GM19240 (cell line): ENCODE results near the gene ANKLE1.
A peak's percentile ranks its signal among the peaks of the same experiment; 100 is the strongest.
"Not testable (repeated sequence)": the region's sequence is repeated elsewhere in the genome, so short reads cannot be mapped to it uniquely, and the experiment has no call there.

Experiments
- DNase-seq: peaks from one replicate; pipeline ENCODE4 v3.0.0; 2011; ENCODE audit warnings: low spot score; ENCODE audit not compliant: insufficient read length

Gene ANKLE1

GRCh38 chr19:17283504-17283996 is 1.8 kb downstream of the ANKLE1 start:
- no peak for DNase-seq

DNA sequence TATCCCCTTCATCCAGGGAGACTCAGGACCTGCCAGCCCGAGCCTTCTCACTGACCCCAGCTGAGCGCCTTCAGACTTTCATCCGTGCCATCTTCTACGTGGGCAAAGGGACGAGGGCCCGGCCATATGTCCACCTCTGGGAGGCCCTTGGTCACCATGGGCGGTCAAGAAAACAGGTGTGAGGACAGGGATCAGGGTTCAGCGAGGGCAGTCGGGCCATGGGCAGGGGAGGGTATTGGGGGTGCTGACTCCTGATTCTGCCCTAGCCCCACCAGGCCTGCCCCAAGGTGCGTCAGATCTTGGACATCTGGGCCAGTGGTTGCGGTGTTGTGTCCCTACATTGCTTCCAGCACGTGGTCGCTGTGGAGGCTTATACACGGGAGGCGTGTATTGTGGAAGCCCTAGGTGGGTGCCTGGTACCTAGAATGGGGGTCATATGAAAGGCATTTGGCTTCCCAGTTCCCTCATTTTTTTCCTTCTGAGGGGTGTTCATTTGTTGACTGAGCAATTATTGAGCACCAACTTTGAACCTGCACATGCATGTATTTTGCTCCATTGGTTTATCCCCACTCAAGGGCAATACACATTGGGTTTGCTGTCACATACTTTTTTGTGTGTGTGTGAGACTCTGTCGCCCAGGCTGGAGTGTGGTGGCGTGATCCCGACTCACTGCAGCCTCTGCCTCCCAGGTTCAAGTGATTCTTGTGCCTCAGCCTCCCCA is 3.9 kb downstream of the ANKLE1 start:
- DNase-seq: no peak

DNA sequence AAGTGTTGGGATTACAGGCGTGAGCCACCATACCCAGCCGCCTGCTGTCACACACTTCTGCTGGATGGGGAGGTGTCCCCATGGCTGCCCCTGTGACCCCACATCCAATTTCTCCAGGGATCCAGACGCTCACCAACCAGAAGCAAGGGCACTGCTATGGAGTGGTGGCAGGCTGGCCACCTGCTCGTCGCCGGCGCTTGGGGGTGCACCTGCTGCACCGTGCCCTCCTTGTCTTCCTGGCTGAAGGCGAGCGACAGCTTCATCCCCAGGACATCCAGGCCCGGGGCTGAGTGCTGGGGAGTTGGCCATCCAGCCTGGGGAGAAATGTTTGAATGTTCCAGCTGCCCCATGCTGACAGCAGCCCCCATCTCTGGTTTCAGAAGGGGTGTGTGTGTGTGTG is 4.6 kb downstream of the ANKLE1 start:
- no peak for DNase-seq

- no peak for DNase-seq
These were observed 5.1 kb downstream of the ANKLE1 start for GRCh38 chr19:17286752-17287151.

DNA sequence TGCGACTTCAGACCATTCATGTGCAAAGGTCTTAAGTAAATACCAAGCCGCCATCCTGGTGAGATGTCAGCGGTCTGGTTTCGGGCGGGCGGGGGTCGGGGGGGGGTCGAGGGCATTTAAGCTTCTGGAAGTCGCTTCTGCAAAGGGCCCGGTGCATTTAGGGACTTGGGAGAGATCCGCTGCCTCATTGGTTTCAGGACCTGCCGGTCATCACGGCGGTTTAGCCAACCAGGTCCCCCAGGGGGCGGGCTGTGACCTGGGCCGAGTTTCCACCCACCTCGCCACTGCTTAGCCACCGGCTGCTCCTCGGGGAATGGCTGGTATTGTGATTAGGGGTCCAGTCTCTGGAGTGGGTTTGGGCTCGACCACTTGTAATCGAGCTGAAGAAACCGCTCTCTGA is 7.8 kb downstream of the ANKLE1 start:
- DNase-seq: peak; percentile 82

- peak; percentile 95 for DNase-seq
These were observed 10.8 kb downstream of the ANKLE1 start for GRCh38 chr19:17292301-17293074.

- no peak for DNase-seq
These were observed 11.9 kb downstream of the ANKLE1 start for GRCh38 chr19:17293605-17294004.

DNA sequence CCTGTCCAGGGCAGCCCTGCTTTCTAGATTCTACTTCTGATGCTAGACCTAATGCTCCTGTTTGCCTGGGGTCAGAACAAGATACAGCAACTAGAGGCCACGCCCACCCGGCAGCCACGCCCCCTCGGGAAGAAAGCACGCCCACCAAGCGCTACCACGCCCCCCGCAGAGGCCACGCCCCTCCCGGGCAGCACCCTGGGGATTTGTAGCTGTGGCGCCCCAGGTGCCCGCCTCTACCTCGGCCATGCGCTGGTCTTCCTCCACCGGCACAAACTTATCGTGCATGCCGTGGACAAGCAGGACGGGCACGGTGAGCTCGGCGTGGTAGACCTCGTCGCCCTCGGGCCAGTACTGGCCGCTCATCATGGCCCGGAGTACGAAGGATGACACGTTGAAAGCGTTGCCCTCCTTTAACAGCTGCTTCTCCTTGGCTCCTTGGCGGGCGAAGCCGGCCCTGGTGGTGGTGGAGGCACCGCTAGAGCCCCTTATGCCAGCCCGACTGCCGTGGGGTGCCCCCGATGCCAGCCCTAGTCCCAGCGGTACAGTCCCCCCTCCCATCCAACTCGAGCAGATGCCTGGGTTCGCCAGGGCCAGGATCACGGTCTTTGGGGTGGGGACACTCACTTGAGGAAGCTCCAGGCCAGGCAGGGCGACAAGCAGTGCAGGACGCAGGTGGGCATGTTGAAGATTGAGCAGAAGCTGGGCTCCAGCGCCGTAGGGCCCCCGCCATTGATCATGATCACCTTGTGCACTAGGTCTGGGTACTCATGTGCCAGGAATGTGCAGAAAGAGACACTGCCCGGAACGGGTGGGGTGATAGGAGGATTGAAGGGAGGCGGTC is 12.6 kb downstream of the ANKLE1 start:
- DNase-seq: peak; percentile 22

- DNase-seq: not testable (repeated sequence)
These were observed 13.8 kb downstream of the ANKLE1 start for GRCh38 chr19:17295551-17295950.

DNA sequence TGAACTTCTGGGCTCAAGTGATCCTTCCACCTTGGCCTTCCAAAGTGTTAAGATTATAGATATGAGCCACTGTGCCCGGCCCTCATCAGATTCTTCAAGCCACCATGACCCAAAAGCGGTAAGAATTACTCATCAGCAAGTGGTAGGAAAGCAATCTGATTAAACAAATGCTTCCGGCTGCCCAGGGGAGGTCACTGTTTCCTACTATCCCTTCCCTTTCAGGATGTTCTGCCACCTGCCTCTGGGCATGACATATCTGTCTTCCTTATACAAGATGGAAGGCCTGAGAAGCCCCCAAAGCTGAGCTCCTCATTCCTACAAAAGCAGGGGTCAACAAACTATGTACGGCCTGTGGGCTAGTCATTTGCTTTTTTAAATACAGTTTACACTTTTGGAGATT is 14.6 kb downstream of the ANKLE1 start:
- DNase-seq: no peak

DNA sequence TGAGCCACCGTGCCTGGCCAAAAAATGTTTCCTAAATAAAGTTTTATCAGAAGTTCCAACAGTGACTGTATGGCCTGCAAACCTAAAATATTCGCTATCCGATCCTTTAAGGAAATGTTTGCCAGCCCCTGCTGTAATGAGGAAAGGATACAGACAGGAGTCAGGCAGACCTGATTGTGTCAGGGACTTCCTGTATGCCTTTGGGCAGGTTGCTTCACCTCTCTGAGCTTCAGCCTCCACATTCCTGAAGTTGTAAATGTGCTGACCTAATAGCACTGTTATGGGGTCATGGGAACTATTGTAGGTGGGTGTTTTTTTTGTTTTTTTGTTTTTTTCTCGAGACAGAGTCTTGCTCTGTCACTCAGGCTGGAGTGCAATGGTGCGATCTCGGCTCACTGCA is 15.3 kb downstream of the ANKLE1 start:
- no peak for DNase-seq

GRCh38 chr19:17300992-17301619 is 19.4 kb downstream of the ANKLE1 start:
- DNase-seq: no peak

DNA sequence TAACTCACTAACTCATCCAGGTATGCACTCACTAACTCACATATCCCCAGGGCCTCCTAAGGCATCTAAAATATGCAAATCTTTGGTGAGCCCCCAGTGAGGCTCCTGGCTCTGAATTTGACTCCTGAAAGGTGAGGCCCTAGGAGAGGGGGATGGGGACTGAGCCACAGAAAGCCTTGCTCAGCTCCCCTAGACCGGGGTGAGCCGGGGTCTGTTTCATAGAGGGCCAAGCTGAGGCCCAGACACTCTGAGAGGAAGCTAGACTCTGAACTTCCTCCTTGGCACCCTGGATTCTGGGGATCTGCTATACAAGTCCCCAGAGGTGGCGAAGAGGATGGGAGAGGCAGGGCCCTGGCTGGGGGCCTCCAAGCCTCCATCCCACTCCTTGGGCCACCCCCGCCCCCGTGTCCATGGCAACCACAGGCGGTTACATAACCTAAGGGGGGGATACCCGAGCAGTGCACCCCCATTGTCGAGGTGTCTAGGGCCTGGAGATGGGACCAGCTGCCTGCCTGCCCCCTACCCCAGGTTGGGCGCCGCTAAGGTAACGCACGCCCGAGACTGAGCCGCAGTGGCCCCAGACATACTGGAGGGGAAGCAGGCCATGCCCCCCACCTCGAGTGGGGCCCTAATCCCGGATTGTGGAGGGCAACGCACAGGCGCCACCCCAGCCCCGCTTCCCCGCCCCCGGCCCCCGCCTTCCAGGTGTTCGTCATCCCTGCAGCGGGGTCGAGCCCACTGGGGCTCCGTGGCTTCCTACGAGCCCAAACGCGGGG is 20.9 kb downstream of the ANKLE1 start:
- no peak for DNase-seq

GRCh38 chr19:17303167-17303939 is 21.7 kb downstream of the ANKLE1 start, which contains the start of gene ABHD8:
Gene ABHD8 (minus strand): TSS chr19:17303425. CDS start chr19:17301616, 1,809 bp downstream.
- peak; percentile 95 for DNase-seq

GRCh38 chr19:17303940-17304267 is 22.2 kb downstream of the ANKLE1 start:
- DNase-seq: no peak

DNA sequence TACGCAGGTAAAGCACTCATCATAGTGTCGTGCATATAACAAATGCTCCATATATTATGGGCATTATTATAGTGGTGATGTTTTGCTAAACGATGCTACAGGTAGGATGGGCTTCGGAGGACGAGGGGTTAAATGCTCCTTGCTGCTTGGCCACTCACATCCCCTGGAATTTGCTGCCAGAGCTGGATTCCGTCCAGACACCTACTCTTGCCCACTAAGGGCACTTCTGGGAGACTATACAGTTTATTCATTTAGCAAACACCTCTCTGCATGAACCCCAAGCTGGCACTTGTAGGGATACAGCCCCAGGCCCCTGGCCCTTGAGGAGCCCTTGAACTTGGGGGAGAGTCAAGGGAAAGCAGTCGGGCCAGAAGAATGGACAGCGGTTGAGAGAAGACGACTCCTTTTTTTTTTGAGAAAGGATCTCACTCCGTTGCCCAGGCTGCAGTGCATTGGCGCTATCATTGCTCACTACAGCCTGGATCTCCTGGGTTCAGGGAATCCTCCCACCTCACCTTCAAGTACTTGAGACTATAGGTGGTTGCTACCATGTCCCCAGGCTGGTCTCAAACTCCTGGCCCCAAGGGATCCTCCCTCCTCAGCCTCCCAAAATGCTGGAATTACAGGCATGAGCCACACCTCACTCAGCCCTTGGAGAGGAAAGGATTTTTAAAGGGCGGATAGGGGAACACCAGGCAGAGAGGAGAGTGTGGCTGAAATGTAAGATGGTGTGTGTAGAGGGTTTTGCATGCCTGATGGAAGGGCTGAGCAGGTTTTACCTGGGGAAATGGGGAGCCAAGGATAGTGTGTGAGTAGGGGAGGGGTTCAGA is 22.9 kb downstream of the ANKLE1 start:
- no peak for DNase-seq

DNA sequence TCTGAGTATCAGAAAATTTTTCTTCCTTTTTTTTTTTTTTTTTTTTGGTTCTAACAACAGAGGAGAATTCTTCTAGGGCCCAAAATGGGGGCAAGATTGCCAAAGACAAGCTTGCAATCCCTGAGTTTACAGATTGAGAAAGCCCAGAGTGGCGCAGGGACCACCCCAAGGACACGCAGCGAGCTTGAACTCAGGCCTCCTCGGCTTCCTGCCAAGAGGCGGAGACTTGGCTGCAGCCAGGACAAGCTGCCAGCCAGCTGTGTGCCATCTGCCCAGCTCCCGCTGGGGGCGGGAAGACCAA is 23.5 kb downstream of the ANKLE1 start:
- no peak for DNase-seq

- DNase-seq: peak; percentile 81
These were observed 24.0 kb downstream of the ANKLE1 start, which contains the start of gene MRPL34 for GRCh38 chr19:17305517-17306284. Gene MRPL34 (plus strand): TSS chr19:17305872. CDS start chr19:17305893, 21 bp downstream.
